ENCODE data around the gene KLK2. TPM values are rescaled to one million over a fixed set of nuclear protein-coding genes. Genes with fewer than 3 reads are reported as not detected.

KLK2 gene
- total RNA-seq, 1 donor from 2014 or later: not detected

DNA sequence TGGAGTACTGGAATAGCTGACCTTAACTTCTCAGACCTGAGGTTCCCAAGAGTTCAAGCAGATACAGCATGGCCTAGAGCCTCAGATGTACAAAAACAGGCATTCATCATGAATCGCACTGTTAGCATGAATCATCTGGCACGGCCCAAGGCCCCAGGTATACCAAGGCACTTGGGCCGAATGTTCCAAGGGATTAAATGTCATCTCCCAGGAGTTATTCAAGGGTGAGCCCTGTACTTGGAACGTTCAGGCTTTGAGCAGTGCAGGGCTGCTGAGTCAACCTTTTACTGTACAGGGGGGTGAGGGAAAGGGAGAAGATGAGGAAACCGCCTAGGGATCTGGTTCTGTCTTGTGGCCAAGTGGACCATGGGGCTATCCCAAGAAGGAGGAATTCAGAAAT is 12.2 kb upstream of the KLK2 start:
- TF ChIP-seq, protein P1, sequence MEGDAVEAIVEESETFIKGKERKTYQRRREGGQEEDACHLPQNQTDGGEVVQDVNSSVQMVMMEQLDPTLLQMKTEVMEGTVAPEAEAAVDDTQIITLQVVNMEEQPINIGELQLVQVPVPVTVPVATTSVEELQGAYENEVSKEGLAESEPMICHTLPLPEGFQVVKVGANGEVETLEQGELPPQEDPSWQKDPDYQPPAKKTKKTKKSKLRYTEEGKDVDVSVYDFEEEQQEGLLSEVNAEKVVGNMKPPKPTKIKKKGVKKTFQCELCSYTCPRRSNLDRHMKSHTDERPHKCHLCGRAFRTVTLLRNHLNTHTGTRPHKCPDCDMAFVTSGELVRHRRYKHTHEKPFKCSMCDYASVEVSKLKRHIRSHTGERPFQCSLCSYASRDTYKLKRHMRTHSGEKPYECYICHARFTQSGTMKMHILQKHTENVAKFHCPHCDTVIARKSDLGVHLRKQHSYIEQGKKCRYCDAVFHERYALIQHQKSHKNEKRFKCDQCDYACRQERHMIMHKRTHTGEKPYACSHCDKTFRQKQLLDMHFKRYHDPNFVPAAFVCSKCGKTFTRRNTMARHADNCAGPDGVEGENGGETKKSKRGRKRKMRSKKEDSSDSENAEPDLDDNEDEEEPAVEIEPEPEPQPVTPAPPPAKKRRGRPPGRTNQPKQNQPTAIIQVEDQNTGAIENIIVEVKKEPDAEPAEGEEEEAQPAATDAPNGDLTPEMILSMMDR (conservative IDR thresholded peaks at IDR 0.05): no peak
- no peak overlapping the region for H3K27ac Mint-ChIP-seq (ENCODE audit: unreplicated experiment)
- H3K4me3 Mint-ChIP-seq: no peak overlapping the region
- H3K4me1 Mint-ChIP-seq: no peaks in the 10 kb centered on the region
- no peaks in the 10 kb centered on the region for H3K36me3 Mint-ChIP-seq (ENCODE audit: low read depth)
- H3K27me3 Mint-ChIP-seq (ENCODE audit: low read depth): peaks cover 88% of the 10 kb centered on the region
- no peak for DNase-seq (ENCODE audit: low read depth, low spot score)
- no peaks in the 10 kb centered on the region for H3K9me3 Mint-ChIP-seq

DNA sequence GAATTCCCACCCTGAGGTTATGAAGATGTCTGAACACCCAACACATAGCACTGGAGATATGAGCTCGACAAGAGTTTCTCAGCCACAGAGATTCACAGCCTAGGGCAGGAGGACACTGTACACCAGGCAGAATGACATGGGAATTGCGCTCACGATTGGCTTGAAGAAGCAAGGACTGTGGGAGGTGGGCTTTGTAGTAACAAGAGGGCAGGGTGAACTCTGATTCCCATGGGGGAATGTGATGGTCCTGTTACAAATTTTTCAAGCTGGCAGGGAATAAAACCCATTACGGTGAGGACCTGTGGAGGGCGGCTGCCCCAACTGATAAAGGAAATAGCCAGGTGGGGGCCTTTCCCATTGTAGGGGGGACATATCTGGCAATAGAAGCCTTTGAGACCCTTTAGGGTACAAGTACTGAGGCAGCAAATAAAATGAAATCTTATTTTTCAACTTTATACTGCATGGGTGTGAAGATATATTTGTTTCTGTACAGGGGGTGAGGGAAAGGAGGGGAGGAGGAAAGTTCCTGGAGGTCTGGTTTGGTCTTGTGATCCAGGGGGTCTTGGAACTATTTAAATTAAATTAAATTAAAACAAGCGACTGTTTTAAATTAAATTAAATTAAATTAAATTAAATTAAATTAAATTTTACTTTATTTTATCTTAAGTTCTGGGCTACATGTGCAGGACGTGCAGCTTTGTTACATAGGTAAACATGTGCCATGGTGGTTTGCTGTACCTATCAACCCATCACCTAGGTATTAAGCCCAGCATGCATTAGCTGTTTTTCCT is 11.5 kb upstream of the KLK2 start:
- H3K36me3 Mint-ChIP-seq (ENCODE audit: low read depth): no peaks in the 10 kb centered on the region
- H3K9me3 Mint-ChIP-seq: no peaks in the 10 kb centered on the region
- H3K4me3 Mint-ChIP-seq: no peak overlapping the region
- H3K27me3 Mint-ChIP-seq (ENCODE audit: low read depth): peaks cover 88% of the 10 kb centered on the region
- DNase-seq (ENCODE audit: low read depth, low spot score): no peak
- TF ChIP-seq, protein P1 (conservative IDR thresholded peaks at IDR 0.05): no peak
- H3K4me1 Mint-ChIP-seq: no peaks in the 10 kb centered on the region
- H3K27ac Mint-ChIP-seq (ENCODE audit: unreplicated experiment): no peak overlapping the region

DNA sequence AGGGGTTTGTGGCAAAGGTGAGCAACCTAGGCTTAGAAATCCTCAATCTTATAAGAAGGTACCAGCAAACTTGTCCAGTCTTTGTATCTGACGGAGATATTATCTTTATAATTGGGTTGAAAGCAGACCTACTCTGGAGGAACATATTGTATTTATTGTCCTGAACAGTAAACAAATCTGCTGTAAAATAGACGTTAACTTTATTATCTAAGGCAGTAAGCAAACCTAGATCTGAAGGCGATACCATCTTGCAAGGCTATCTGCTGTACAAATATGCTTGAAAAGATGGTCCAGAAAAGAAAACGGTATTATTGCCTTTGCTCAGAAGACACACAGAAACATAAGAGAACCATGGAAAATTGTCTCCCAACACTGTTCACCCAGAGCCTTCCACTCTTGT is 3.8 kb upstream of the KLK2 start:
- TF ChIP-seq, protein P1 (conservative IDR thresholded peaks at IDR 0.05): no peak
- no peak for DNase-seq (ENCODE audit: low read depth, low spot score)
- Mint-ChIP-seq H3K36me3 (ENCODE audit: low read depth) (no peaks in the 10 kb centered on the region), H3K4me3 (no peak overlapping the region), H3K9me3 (no peaks in the 10 kb centered on the region), H3K4me1 (no peaks in the 10 kb centered on the region), H3K27me3 (ENCODE audit: low read depth) (peaks cover 72% of the 10 kb centered on the region), H3K27ac (ENCODE audit: unreplicated experiment) (no peak overlapping the region)

DNA sequence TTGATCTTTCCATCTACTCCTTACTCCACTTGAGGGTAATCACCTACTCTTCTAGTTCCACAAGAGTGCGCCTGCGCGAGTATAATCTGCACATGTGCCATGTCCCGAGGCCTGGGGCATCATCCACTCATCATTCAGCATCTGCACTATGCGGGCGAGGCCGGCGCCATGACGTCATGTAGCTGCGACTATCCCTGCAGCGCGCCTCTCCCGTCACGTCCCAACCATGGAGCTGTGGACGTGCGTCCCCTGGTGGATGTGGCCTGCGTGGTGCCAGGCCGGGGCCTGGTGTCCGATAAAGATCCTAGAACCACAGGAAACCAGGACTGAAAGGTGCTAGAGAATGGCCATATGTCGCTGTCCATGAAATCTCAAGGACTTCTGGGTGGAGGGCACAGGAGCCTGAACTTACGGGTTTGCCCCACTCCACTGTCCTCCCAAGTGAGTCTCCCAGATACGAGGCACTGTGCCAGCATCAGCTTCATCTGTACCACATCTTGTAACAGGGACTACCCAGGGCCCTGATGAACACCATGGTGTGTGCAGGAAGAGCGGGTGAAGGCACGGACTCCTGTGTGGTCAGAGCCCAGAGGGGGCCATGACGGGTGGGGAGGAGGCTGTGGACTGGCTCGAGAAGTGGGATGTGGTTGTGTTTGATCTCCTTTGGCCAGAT is 2.7 kb upstream of the KLK2 start:
- TF ChIP-seq, protein P1 (conservative IDR thresholded peaks at IDR 0.05): no peak
- no peak overlapping the region for H3K4me3 Mint-ChIP-seq
- H3K36me3 Mint-ChIP-seq (ENCODE audit: low read depth): no peaks in the 10 kb centered on the region
- no peak for DNase-seq (ENCODE audit: low read depth, low spot score)
- H3K27ac Mint-ChIP-seq (ENCODE audit: unreplicated experiment): no peak overlapping the region
- H3K27me3 Mint-ChIP-seq (ENCODE audit: low read depth): peaks cover 61% of the 10 kb centered on the region
- no peaks in the 10 kb centered on the region for H3K9me3 Mint-ChIP-seq
- H3K4me1 Mint-ChIP-seq: no peaks in the 10 kb centered on the region

DNA sequence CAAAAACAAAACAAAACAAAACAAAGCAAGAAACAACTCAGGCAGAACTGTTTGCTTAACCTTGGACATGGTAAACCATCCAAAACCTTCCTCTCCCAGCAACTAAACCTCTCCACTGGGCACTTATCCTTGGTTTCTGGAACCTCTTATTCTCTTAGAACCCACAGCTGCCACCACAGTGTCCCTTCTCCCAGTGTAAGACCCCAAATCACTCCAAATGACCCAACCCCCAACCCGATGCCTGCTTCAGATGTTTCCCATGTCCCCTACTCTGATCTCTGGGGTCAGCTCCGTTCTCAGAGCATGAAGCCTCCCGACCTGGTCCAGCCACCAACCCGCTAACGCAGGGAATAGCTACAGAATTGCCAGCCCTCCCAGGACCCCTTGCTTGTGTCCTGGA is 972 bp downstream of the KLK2 start:
- TF ChIP-seq, protein P1 (conservative IDR thresholded peaks at IDR 0.05): no peak
- no peaks in the 10 kb centered on the region for H3K4me1 Mint-ChIP-seq

More for the DNA sequence above, 972 bp downstream of the KLK2 start:
- Mint-ChIP-seq H3K27ac (ENCODE audit: unreplicated experiment) (no peak overlapping the region), H3K27me3 (ENCODE audit: low read depth) (peaks cover 39% of the 10 kb centered on the region), H3K36me3 (ENCODE audit: low read depth) (no peaks in the 10 kb centered on the region), H3K9me3 (no peaks in the 10 kb centered on the region), H3K4me3 (no peak overlapping the region)
- DNase-seq (ENCODE audit: low read depth, low spot score): no peak

Data from neural crest cell (in vitro differentiated cells).